ENCODE results near the gene PDPN.

GRCh38 chr1:13590486-13590885, 6.9 kb downstream of the PDPN start:
- TF ChIP-seq POLR2A (IDR thresholded peaks at IDR 0.05), result no peak
- TF ChIP-seq CTCF (IDR thresholded peaks at IDR 0.05), result no peak
